HEK293T (cell line): ENCODE measurements around the gene EEF2K.

ENCODE experiments used
- BHLHE40 ChIP-seq: fragments of 450-650 bp; IDR thresholded peaks from 2 replicates; pipeline ENCODE4 v1.6.1; 2016; ENCODE audit warnings: mild to moderate bottlenecking, moderate library complexity, borderline replicate concordance
- ELF4 ChIP-seq: fragments of 450-650 bp; IDR thresholded peaks from 2 replicates; pipeline ENCODE4 v1.6.1; 2017; ENCODE audit warnings: antibody characterized with exemption
- FOXM1 ChIP-seq: fragments of 450-650 bp; IDR thresholded peaks from 2 replicates; pipeline ENCODE4 v1.6.1; 2017; ENCODE audit warnings: mild to moderate bottlenecking, borderline replicate concordance
- NFRKB ChIP-seq: fragments of 450-650 bp; IDR thresholded peaks from 2 replicates; pipeline ENCODE4 v1.6.1; 2016; ENCODE audit warnings: mild to moderate bottlenecking, moderate library complexity
- PKNOX1 ChIP-seq: fragments of 450-650 bp; IDR thresholded peaks from 2 replicates; pipeline ENCODE4 v1.6.1; 2016
- SUZ12 ChIP-seq: fragments of 450-650 bp; IDR thresholded peaks from 2 replicates; pipeline ENCODE4 v1.6.1; 2016; ENCODE audit warnings: mild to moderate bottlenecking
- ZNF384 ChIP-seq: fragments of 450-650 bp; IDR thresholded peaks from 2 replicates; pipeline ENCODE4 v1.6.1; 2016

GRCh38 chr16:22206842-22207714, 1.0 kb downstream of the EEF2K start:
- TF ChIP-seq SUZ12 (no peak), NFRKB (no peak), BHLHE40 (no peak), FOXM1 (no peak), ELF4 (no peak), PKNOX1 (no peak), ZNF384 (no peak)
